DLD1 (cell line): ENCODE data around the gene MMP25.
"Not testable (repeated sequence)": the region's sequence is repeated elsewhere in the genome, so short reads cannot be mapped to it uniquely, and the experiment has no call there.

Source experiments
- in situ Hi-C: cut with HindIII; loops from 2 replicates; pipeline ENCODE4 v1.10.0; 2017; ENCODE audit warnings: low sequenced_read_pairs

Gene MMP25

DNA sequence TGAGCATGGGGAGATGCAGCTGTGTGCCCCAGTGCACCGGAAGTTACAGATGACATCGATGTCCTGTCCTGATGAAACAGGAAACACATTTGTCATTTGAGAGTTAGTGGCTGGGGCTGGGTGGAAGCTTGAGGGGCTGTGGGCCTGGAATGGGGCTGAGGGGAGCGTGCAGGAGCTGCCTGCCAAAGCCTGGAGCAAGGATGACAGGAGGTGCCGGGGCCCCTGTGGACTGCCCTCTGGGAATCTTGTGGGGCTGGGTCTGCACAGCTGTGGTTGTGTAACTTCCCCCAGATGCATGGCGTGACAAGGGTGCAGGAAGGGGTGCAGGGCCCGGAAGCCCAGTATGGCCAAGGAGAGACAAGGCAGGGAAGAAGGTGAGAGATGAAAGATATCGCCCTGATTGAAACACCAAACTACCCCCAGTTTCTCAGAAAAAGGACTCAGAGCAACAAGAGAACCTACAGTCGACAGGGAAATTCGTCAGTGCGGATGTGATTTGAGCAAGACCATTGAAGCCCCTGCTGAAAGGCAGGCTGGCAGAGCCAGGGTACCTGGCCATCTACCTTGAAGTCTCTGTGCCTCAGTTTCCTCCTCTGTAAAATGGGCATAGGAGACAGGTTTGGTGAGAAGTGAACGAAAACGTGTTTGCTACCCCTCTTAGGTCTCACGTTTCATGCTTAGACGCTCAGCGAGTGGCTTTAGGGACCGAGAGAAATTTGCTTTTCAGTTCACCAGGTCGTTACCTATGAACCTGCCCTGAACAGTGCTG lies 8.8 kb downstream of the MMP25 start:
- in situ Hi-C loops, result no loop called here

DNA sequence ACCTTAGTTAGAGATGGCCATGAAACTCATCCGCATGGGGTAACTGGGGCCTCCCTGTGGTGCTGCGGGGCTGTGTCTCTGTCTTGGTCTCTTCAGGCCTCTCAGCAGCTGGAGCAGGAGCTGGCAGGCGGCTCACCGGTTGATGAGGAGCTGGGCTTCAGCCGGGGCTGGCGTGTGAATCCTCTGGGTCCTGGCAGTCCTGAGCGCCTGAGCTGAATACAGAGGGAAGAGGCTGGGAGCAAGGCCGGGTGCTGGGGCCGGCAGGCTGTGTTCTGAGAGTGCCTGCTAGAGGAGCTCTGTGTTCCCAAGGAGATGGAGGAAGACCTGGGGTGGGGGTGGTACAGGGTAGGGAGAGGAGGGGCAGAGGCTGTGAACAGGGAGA lies 9.4 kb downstream of the MMP25 start:
- in situ Hi-C loops, result not testable (repeated sequence)

DNA sequence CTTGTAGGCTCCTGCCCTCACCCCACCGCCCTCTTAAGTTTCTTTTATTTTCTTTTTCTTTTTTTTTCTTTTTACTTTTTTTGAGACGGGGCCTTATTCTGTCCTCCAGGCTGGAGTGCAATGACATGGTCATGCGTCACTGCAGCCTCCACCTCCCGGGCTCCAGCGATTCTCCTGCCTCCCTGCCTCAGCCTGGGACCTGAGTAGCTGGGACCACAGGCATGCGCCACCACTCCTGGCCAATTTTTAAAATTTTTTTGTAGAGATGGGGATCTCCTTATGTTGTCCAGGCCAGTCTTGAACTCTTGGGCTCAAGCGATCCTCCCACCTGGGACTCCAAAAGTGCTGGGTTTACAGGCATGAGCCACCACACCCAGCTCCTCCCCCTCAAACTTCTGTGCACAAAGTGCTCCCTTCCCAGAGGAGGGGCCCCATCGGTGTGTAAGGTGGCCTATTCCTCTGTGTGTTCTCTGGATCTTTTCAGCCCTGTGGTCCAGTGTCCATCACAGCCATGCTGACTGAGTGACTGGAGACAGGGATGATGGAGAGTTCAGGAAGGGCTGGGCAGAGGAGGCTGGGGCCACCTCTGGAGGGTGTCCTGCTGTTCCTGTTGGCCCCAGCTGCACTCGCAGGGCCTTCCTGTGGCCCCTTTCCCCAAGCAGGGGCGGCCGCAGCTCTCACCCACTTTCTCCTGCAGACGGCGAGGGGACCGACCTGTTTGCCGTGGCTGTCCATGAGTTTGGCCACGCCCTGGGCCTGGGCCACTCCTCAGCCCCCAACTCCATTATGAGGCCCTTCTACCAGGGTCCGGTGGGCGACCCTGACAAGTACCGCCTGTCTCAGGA lies 10.2 kb downstream of the MMP25 start:
- in situ Hi-C loops, result no loop called here

DNA sequence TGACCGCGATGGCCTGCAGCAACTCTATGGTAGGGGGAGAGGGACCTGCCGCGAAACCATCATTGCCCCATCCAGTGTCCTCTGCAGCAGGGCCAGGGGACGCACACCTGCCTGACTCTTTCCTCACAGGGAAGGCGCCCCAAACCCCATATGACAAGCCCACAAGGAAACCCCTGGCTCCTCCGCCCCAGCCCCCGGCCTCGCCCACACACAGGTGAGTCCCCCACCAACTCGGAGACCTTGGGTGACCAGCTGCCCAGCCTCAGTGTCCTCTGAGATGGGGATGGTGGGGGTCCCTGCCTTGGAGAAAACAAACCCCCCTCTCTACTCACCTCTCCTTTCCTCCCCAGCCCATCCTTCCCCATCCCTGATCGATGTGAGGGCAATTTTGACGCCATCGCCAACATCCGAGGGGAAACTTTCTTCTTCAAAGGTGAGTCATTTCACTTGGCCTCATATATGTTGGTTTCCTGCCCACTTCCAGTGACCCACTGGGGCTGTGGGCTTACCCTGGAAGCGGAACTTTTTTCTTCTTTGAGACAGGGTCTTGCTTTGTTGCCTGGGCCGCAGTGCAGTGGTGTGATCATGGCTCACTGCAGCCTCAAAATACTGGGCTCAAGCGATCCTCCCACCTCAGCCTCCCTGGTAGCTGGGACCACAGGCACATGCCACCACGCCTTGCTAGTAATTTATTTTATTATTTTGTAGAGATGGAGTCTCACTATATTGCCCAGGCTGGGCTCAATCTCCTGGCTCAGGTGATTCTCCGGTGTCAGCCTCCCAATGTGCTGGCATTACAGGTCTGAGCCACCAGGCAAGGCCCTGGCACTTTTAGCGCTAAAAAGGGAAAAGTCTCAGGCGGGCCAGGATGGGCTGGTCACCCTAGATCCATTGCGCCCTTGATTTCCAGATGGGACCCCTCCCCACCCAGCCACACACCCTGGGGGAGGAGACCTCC lies 11.1 kb downstream of the MMP25 start:
- in situ Hi-C loops, result no loop called here

DNA sequence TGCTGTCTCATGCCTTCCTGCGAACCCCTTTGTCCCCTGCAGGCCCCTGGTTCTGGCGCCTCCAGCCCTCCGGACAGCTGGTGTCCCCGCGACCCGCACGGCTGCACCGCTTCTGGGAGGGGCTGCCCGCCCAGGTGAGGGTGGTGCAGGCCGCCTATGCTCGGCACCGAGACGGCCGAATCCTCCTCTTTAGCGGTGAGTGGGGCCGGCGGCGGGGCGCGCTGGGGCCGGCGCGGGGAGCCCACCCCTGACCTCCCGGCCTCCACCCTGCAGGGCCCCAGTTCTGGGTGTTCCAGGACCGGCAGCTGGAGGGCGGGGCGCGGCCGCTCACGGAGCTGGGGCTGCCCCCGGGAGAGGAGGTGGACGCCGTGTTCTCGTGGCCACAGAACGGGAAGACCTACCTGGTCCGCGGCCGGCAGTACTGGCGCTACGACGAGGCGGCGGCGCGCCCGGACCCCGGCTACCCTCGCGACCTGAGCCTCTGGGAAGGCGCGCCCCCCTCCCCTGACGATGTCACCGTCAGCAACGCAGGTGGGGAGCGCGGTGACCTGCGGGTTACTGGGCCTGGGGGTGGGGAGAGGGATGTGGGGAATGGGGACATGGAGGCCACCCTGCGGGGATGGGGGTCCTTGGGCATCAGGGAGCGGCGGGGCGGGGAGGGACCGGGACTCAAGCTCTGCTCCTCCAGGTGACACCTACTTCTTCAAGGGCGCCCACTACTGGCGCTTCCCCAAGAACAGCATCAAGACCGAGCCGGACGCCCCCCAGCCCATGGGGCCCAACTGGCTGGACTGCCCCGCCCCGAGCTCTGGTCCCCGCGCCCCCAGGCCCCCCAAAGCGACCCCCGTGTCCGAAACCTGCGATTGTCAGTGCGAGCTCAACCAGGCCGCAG lies 12.0 kb downstream of the MMP25 start:
- in situ Hi-C loops, result no loop called here

DNA sequence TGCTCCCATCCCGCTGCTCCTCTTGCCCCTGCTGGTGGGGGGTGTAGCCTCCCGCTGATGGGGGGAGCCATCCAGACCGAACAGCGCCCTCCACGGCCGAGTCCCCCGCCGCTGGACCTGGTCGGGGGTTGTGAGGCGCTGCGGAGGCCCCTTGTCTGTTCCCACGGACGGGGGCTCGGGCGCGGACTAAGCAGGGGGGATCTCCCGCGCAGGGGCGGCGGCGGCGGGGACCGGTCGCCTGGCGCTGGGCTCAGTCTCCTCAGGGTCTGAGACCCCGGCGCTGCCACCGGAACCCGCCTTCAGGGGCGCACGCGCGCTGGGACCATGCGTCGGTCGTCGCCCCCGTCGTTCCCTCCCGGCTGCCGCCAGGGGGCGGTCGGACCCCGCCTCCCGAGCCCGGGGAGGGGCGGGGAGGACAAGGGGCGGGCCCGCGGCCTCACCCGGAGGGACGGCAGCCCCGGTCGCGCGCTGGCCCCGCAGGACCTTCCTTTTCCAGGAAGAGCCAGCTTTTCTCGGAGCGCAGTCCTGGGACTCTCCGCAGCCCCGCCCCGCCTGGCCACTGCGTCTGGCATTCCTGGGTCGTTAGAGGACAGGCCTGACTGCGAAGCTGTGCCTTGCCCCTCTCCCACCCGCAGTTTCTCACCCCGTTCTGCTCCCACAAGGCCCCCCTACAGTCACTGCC lies 12.8 kb downstream of the MMP25 start:
- in situ Hi-C loops, result no loop called here

DNA sequence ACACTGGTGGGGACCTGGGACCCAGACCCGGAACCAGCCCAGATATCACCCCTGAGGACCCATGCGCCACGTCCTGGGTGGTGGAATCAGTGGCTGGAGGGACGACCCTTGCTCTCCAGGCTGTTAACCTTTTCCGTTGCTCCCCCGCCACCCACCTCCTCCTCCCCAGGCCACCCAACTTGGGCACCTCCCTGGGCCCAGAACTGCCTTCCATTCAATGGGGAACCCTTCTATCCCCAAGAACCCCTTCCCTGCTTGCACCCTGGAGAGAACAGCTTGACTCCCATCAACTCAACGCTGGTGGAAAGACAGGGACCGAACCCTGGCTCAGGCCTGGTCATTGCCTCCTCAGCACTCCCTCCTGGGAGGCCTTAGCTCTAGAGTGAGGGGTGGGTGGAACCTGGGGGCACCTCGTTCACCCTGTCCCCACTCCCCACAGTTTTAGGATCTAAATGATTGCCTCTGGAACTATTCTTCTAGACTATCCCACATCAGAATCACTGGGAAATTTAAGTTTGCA lies 13.4 kb downstream of the MMP25 start:
- in situ Hi-C loops, result no loop called here

DNA sequence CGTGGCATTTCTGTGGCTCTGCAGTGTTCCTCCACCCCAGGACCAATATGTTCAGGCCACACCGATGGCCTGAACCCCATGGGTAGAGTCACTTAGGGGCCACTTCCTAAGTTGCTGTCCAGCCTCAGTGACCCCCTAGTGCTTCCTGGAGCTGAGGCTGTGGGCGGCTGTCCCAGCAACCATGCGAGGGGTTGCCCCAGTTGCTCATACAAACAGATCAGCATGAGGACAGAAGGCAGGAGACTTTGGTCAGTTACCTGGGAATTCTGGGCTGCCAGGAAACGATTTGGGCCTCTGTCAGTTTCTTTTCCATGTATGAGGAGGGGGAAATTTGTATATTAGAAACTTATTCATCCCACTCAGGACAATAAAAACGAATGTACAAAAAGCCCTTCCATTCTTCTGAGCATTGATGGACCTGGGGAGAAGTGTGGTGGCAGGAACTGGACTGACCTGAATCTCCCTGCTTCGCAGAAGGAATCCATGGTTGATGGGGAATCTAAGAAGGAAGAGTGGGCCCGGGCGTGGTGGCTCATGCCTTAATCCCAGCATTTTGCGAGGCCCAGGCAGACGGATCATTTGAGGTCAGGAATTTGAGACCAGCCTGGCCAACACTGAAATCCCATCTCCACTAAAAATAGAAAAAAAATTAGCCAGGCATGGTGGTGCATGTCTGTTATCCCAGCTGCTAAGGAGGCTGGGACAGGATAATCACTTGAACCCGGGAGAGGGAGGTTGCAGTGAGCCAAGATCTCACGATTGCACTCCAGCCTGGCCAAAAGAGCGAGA lies 14.2 kb downstream of the MMP25 start:
- in situ Hi-C loops, result no loop called here

DNA sequence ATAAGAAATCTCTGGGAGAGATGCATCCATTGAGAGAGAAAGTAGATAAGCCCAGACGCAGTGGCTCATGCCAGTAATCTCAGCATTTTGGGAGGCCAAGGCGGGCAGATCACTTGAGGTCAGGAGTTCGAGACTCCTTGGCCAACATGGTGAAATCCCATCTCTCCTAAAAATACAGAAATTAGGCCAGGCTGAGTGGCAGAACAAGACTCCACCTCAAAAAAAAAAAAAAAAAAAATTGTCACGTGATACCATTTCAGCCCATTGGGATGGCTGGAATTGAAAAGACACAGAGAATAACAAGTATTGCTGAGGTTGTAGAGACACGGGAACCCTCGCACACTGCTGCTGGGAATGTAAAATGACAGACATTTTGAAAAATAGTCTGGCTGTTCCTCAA lies 16.2 kb downstream of the MMP25 start:
- in situ Hi-C loops, result no loop called here

DNA sequence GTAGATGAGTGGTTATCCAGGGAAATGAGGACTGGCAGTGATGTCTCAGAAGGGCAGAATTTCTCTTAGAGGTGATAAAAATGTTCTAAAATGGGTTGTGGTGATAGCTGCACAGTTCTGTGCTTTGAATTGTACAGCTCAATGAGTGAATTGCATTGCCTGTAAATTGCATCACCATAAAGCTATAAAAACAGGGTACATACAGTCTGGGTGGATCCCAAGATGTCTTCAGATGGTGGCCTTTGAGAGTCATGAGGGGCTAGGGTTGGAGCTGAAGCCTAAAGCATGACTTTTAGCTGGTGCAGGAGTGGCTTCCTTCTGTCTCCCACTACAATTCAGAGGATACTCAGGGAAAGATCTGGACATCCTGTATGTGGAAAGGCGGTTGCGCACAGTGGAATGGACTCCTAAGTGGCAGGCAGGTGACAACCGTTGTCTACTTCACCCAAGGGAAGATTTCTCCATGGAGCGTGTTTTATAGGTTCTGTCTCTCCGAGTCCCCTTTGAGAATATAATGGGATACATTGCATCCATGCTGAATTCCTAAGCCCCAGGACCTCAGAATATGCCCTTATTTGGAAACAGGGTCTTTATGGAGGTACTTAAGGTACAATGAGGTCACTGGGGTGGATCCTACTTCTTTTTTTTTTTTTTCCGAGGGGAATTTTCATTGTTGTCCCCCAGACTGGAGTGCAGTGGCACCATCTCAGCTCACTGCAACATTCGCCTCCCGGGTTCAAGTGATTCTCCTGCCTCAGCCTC lies 17.4 kb downstream of the MMP25 start:
- in situ Hi-C loops, result no loop called here

DNA sequence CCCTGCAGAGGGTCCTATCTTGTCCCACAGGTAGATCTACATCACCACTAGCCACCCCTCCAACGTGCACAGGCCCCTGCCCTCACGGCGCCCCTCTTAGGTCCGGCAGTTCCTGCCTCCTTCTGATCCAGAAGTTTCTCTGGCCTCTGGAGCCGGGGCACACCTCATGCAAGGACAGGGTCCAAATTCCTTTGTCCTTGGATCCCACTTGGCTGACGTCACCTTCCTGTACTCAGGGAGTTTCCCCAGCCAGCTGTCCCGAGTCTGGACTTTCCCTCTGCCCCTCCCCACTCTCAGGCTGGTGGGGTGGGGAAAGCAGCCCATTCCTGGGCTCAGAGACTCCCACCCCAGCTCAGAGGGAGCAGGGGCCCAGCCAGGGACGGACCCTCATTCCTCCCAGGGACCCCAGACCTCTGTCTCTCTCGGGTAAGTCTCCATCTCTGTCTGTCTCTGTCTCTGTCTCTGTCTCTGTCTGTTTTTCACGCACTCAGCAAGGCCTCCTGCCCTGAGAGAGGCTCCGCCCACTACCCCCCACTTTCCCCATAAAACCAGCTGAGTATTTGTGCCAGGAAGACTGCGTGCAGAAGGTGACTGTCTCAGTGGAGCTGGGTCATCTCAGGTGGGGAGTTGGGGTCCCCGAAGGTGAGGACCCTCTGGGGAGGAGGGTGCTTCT lies 18.8 kb downstream of the MMP25 start, which contains the start of gene IL32:
IL32 (plus strand) TSS at position 572 of the 673 bp plus-strand sequence. CDS start 172 bp downstream, outside the sequence.
- in situ Hi-C loops, result no loop called here

DNA sequence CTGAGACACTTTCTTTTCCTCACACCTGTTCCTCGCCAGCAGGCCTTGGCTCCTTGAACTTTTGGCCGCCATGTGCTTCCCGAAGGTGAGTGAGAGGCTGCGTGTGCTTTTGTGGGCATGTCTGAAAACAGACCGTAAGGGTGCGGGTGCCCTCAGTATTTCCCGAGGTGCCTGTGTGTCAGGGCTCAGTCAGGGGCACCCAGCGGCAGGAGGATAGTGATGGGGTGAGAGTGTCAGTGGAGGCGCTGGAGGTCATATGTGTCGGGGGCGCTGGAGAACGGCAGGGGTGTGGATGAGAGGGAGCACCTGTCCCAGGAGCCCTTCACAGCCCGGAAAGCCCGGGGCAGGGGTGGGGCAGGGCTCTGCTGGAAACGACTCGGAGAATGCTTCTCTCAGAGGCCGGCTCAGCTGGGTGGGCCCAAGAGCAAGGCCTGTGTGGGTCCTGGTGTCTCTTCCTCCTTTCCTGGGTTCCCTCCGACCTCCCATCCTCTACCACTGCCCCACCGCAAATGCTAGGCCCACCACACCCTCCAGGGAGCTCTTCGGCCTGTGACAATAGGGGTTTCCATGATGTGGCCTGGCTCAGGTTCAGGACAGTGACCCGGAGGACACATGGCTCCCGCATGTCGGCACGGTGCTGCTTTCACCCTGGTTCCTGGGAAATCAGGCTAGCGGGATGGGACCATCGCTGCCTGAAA lies 19.5 kb downstream of the MMP25 start:
- in situ Hi-C loops, result no loop called here

DNA sequence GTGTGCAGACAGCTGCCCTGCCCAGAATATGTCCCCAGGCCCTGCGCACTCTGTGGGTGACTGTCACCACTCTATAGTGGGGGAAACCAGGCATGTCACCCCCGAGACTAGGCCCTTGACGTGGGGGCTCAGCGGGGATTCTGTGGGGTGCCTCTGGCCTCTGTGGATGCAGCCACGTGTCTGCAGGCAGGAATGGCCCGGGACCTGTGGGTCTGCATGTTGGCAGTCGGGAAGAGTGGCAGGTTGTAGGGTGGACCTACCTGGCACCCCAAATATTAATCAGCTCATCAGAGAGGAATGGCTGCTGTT lies 20.0 kb downstream of the MMP25 start:
- in situ Hi-C loops, result no loop called here

DNA sequence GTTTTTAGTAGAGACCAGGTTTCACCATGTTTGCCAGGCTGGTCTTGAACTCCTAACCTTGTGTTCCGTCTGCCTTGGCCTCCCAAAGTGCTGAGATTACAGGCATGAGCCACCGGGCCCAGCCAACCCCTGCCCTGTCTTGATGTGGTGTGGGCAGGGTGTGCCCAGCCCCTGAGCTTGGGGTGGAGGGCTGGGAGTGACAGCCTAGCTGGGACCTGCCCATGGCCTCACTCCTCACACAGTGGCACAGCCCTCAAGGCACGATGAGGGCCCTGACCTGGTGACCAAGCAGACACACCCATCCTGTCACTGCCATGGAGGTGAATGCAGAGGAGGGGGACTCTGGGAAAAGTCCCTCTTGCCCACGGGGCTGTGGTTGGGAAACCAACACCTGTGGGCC lies 22.1 kb downstream of the MMP25 start:
- in situ Hi-C loops, result no loop called here

DNA sequence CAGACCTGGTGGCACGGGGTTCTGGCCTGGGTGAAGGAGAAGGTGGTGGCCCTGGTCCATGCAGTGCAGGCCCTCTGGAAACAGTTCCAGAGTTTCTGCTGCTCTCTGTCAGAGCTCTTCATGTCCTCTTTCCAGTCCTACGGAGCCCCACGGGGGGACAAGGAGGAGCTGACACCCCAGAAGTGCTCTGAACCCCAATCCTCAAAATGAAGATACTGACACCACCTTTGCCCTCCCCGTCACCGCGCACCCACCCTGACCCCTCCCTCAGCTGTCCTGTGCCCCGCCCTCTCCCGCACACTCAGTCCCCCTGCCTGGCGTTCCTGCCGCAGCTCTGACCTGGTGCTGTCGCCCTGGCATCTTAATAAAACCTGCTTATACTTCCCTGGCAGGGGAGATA lies 22.8 kb downstream of the MMP25 start:
- in situ Hi-C loops, result not testable (repeated sequence)

DNA sequence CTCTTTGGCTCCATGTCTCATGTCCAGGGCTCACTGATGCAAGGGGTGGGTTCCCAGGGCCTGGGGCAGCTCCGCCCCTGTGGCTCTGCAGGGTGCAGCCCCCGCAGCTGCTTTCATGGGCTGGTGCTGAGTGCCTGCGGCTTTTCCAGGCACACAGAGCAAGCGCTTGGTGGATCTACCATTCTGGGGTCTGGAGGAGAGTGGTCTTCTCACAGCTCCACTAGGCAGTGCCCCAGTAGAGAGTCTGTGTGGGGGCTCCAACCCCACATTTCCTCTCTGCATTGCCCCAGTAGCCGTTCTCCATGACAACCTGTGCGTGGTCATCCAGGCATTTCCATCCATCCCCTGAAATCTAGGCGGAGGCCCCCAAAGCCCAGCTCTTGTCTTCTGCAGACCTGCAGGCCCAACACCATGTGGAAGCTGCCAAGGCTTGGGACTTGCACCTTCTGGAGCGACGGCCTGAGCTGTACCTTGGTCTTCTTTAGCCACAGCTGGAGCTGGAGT lies 24.3 kb downstream of the MMP25 start:
- in situ Hi-C loops, result no loop called here

DNA sequence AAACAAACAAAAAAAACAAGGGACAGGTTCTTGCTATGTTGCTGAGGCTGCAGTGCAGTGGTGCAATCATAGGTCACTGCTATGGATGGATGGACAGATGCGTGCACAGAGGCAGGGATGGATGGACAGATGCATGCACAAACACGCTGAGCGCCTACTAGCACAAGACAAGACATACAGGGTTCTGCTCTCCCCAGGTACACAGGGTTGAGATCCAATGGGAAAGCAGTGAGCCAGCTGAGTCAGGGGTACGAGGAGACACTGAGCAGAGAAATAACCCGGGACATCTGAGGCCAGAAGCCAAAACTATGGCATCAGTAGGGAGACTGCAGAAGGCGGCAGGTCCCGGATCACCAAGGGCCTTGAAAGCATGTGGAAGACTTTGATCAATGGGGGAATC lies 25.3 kb downstream of the MMP25 start:
- in situ Hi-C loops, result no loop called here
